Measurements from ENCODE around the gene SOX30. TPM values are rescaled to one million over a fixed set of nuclear protein-coding genes. Genes with fewer than 3 reads are reported as not detected.

The SOX30 gene
- total and polyA plus RNA-seq, 3 donors from 2014 or later: 47.7 to 197 (median 83.9) TPM

GRCh38 chr5:157613385-157614245, 38.6 kb downstream of the SOX30 start:
- intact Hi-C loops (cut with DNase I; ENCODE audit: low total_unique reads): no loop called here
- WGBS, 2 donors: 91 to 92% methylated on average over 11 of the region's 11 CpGs

GRCh38 chr5:157612581-157612980, 39.7 kb downstream of the SOX30 start:
- WGBS, 2 donors: 86 to 95% methylated on average over 5 of the region's 5 CpGs
- no peak overlapping the region for H3K27ac ChIP-seq
- no peak for DNase-seq
- no peaks in the 10 kb centered on the region for H3K27me3 ChIP-seq
- no peak overlapping the region for H3K4me3 ChIP-seq
- H3K9me3 ChIP-seq: no peaks in the 10 kb centered on the region
- H3K36me3 ChIP-seq (ENCODE audit: low read depth, missing control alignments): no peaks in the 10 kb centered on the region
- intact Hi-C loops (cut with DNase I; ENCODE audit: low total_unique reads): no loop called here
- no peaks in the 10 kb centered on the region for H3K4me1 ChIP-seq
- TF ChIP-seq POLR2A (IDR thresholded peaks at IDR 0.05): no peak
- TF ChIP-seq, protein P1, sequence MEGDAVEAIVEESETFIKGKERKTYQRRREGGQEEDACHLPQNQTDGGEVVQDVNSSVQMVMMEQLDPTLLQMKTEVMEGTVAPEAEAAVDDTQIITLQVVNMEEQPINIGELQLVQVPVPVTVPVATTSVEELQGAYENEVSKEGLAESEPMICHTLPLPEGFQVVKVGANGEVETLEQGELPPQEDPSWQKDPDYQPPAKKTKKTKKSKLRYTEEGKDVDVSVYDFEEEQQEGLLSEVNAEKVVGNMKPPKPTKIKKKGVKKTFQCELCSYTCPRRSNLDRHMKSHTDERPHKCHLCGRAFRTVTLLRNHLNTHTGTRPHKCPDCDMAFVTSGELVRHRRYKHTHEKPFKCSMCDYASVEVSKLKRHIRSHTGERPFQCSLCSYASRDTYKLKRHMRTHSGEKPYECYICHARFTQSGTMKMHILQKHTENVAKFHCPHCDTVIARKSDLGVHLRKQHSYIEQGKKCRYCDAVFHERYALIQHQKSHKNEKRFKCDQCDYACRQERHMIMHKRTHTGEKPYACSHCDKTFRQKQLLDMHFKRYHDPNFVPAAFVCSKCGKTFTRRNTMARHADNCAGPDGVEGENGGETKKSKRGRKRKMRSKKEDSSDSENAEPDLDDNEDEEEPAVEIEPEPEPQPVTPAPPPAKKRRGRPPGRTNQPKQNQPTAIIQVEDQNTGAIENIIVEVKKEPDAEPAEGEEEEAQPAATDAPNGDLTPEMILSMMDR (IDR thresholded peaks at IDR 0.05): no peak

More at GRCh38 chr5:157613385-157614245, 38.6 kb downstream of the SOX30 start:
- no peaks in the 10 kb centered on the region for H3K4me1 ChIP-seq
- TF ChIP-seq, protein P1 (IDR thresholded peaks at IDR 0.05): no peak
- no peaks in the 10 kb centered on the region for H3K9me3 ChIP-seq
- no peak overlapping the region for H3K4me3 ChIP-seq
- H3K27ac ChIP-seq: no peak overlapping the region
- no peaks in the 10 kb centered on the region for H3K27me3 ChIP-seq
- no peak for DNase-seq
- H3K36me3 ChIP-seq (ENCODE audit: low read depth, missing control alignments): no peaks in the 10 kb centered on the region

DNA sequence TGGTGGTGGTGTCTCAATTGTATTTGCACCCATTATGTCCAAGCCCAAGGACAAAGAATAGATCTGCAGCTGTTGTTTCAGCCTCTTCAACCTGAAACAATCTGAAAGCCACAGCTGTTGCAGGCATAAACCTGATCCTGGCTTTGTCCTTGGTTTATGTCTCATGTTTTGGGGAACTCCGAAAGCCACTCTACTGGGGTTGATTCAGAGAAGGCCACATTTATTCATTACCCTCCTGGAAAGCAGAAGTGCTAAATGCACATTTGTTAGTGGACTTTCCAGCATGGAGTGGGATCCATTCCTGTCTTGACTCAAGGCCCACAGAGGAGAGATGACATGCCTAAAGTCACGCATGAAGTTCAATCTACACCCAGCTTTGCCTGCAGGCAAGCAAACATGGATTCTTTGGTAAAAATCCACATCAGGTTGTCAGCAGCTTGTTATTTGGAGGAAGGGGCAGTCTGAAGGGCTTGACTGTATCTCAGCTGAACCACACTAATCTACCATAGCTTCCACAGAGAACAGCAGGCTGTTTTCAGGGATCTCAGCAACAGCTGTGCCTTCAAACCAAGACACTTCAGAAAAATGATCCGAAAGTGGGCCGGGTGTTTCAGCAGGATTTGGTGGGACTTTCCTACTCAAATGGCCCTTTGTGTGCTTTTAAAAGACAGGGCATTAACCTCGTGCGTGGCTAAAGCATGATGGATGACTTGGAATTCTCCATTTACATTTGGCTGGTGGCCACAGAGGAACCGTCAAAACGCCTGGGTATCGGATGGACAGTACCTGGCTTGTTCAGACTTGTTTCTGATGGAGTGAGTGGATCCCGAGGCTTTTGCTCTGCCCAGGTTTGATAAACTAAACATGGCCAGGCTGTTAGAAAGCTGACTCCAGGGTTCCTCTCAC, 40.4 kb downstream of the SOX30 start:
- Histone ChIP-seq H3K27ac (no peak overlapping the region), H3K36me3 (ENCODE audit: low read depth, missing control alignments) (no peaks in the 10 kb centered on the region)
- intact Hi-C loops (cut with DNase I; ENCODE audit: low total_unique reads): no loop called here

DNA sequence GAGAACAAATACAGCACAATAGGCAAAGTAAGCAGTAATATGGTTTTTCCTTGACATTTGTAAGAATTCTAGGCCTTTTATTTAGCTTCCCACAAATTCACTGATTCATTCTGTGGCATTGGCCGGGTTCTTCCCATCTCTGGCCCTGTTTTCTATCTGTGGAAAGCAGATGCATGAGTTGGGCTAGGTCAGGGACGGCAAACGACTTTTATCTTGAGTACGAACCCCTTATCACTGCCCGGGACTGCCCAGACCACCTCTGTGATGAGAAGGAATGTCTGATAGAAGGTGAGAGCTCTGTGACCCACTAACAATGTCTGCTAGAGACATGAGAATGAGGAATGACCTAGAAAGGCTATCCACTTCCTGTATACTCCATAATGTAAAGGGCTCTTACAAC, 41.2 kb downstream of the SOX30 start:
- no peak overlapping the region for H3K4me3 ChIP-seq
- H3K27ac ChIP-seq: no peak overlapping the region
- no peaks in the 10 kb centered on the region for H3K27me3 ChIP-seq
- no peaks in the 10 kb centered on the region for H3K9me3 ChIP-seq
- H3K36me3 ChIP-seq (ENCODE audit: low read depth, missing control alignments): no peaks in the 10 kb centered on the region
- intact Hi-C loops (cut with DNase I; ENCODE audit: low total_unique reads): no loop called here
- DNase-seq: no peak
- no peaks in the 10 kb centered on the region for H3K4me1 ChIP-seq
- 65 to 72% methylated on average over 5 of the region's 5 CpGs for WGBS, 2 donors
- TF ChIP-seq, protein P1 (IDR thresholded peaks at IDR 0.05): no peak
- TF ChIP-seq POLR2A (IDR thresholded peaks at IDR 0.05): no peak

More for the DNA sequence above, 40.4 kb downstream of the SOX30 start:
- WGBS, 2 donors: 91 to 96% methylated on average over 10 of the region's 10 CpGs
- H3K9me3 ChIP-seq: no peaks in the 10 kb centered on the region
- no peak for DNase-seq
- TF ChIP-seq, protein P1 (IDR thresholded peaks at IDR 0.05): no peak
- TF ChIP-seq POLR2A (IDR thresholded peaks at IDR 0.05): no peak
- no peak overlapping the region for H3K4me3 ChIP-seq
- H3K27me3 ChIP-seq: no peaks in the 10 kb centered on the region
- no peaks in the 10 kb centered on the region for H3K4me1 ChIP-seq

All from testis (tissue), 3 donors.